ENCODE results near the gene MOCS3. TPM values are rescaled to one million over a fixed set of nuclear protein-coding genes. Genes with fewer than 3 reads are reported as not detected.

MOCS3 gene
- polyA plus RNA-seq, 1 donor = 4.7 TPM

DNA sequence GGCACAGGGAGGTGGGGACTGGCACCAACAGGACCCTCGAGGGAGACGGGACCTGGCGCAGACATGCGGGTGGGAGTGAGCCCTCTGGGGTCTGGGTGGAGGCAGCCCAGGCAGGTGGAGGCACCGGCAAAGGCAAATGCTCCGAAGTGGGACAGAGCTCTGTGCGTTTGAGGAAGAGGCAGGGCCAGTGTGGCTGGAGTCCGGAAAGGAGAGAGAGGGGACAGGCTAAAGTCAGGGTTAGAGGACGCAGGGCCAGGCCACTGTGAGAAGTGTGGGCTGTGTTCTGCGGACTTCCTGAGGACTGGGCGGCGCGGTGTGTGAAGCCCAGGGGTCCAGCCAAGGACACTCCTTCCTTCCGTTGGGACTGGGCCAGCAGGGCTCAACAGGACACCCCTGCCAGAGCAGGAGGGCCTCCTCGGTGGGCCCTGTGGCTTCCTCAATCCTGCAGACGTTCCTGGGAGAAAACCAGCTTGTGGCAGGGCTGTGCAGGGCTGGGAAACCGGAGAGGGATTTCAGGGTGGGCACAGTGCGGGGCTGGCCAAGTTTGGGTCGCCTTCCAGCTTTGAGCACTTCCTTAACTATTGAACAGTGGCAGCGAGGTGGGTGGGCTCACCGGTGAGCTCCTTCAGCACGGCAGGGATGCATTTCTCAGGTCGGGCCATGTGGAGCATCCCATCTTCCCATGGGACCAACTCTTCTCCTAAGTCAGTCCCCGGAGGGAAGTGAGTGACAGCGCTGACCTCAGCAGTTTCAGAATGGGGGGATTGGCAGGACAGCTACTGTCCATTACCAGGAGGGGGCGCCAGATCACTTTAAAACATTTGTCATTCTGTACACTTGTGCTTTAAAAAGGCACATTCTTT lies 22.5 kb downstream of the MOCS3 start:
- peak; percentile 65 for DNase-seq

DNA sequence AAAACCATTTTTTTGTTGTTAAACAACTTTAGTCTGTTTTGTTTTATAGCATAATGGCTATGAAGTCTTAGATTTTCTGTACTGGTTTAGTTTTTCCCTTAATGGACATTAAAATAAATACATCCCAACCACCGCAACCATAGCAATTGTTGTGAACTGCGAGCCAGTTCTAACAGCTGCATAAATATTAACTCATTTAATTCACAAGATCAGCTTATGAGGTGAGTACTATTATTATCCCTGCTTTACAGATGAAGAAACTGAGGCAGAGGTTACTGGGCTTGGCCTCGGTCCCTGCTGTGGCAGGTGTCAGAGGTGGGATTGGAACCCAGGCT lies 23.1 kb downstream of the MOCS3 start:
- no peak for DNase-seq

- DNase-seq = no peak
Measured at GRCh38 chr20:50982363-50982762, 23.7 kb downstream of the MOCS3 start.

DNA sequence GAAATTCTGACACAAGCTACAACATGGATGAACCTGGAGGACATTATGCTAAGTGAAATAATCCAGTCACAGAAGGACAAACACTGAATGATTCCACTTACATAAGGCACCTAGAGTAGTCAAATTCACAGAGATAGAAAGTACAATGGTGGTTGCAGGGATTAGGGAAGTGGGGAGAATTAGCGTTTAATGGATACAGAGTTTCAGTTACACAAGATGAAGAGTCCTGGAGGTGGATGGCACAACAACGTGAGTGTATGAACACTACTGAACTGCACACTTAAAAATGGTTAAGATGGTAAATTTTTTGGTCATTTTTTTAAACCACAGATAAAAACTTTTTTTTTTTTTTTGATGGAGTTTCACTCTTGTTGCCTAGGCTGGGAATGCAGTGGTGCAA lies 24.7 kb downstream of the MOCS3 start:
- no peak for DNase-seq

GRCh38 chr20:50987493-50988210 lies 29.0 kb downstream of the MOCS3 start:
- DNase-seq = peak; percentile 88

- DNase-seq = no peak
Measured at GRCh38 chr20:50991076-50991475, 32.5 kb downstream of the MOCS3 start.

DNA sequence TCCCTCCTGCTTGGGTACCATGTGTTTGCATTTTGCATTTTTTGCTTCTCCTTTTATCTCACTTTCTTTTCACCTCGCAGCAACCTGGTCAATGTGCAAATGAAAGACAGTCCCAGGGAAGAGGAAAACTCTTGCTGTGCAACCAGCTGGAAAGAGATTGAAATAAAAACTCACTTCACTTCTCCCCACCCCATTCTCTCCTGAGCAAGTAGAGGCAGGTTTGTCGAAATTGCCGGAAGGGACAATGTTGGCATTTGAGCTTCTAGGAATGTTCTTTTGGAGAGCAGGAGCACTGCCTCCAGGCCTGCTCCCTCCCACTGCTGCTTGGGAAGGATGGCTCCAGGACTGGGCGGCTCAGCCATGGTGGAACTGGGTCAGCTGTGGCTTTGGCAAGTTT lies 33.7 kb downstream of the MOCS3 start:
- DNase-seq = no peak

- no peak for DNase-seq
Measured at GRCh38 chr20:50992733-50993457, 34.3 kb downstream of the MOCS3 start.

- no peak for DNase-seq
Measured at GRCh38 chr20:50993876-50994275, 35.3 kb downstream of the MOCS3 start.

- no peak for DNase-seq
Measured at GRCh38 chr20:50995506-50995905, 36.9 kb downstream of the MOCS3 start.

GRCh38 chr20:50996901-50997865 lies 38.6 kb downstream of the MOCS3 start:
- DNase-seq = no peak

GRCh38 chr20:50999355-50999754 lies 40.7 kb downstream of the MOCS3 start:
- DNase-seq = no peak

DNA sequence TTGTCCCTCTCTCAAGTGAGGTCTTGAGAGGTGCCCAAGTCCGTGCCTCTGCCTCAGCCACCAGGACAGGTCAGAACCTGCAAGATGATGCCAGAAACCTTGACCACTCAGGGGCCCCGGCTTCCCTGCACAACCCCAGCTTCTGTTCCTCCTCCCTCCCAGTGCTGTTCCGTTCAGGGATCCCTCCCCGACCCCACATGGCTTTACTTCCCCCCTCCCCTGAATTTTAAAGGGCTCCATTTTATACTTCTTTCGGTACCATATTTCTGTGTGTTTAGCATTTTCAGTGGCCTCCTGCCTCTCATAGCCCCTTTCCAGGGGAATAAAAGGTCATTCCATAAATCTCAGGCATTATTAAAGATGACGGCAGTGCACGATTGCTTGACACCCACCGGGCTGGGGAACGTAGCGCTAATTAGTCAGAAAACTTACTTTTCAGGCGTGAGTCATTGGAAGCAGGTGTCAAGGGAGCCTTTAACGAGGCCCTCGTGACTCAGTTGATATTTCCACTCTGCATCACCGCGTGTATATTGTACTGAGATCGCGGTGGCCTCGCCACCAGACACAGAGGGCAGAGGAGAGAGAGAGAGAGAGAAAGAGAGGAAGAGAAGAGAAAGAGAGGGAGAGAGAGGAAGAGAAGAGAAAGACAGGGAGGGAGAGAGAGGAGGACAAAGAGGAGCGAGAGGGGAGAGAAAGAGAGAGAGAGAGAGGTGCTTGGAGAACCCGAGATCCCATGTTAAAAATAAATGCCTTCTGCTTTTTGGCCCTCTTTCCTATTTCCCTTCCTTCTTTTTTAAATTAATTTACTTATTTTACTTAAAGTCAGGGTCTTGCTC lies 43.0 kb downstream of the MOCS3 start:
- no peak for DNase-seq

DNA sequence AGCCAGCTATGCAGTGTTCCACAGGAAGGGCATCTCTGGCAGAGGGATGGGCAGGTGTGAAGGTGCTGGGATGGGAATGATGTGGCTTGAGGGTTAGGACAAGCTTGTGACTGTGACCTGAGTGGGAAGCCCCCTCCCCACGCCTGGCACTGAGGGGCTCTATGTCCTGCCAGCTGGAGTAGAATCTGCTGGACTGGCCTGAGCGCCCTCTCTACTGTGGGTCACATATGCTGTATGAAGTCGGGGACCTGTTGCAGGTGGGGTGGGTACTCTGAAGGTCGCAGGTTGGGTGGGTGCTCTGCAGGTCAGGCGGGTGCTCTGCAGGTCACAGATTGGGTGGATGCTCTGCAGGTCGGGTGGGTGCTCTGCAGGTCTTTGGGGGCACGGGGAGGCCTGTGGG lies 44.0 kb downstream of the MOCS3 start:
- no peak for DNase-seq

GRCh38 chr20:51003753-51004152 lies 45.1 kb downstream of the MOCS3 start:
- peak; percentile 46 for DNase-seq

- no peak for DNase-seq
Measured at GRCh38 chr20:51004305-51004727, 45.7 kb downstream of the MOCS3 start.

DNA sequence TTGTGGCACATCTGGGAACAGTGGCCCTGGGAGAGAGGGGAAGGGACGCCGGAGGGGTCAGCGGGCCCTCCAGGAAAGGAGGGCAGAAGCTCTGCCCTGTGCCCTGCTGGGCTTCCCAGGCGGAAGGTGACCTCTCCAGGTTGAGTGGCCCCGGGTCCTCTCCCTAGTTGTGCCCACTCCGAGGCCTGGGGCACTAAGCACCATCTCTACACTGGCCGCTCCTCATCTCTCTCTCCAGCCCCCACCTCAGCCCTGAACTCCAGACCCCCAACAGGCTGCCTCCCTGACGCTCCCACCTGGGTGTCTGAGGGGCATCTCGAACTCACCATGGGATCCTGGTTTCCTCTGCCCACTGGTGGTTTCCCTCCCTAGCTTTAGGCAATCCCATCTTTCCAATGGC lies 46.2 kb downstream of the MOCS3 start:
- no peak for DNase-seq

- DNase-seq = no peak
Measured at GRCh38 chr20:51005214-51005613, 46.6 kb downstream of the MOCS3 start.

DNA sequence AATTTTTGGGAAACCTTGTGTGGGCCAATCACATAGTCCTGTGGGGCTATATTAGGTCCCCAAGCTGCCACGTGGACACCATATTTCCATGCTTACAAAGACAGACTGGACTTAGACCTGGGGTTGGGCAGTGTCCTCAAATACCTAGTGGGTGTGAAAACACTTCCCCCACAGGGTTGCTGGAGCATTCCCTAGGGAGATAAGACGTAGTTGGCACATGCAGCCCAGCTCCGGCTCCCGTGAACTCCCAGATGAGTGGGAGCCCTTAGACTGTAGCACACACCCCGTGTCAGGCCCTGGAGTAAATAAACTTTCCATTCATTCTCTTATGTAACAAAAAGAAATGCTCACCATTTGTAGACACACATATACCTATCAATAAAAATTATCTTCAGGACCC lies 50.1 kb downstream of the MOCS3 start:
- no peak for DNase-seq

DNA sequence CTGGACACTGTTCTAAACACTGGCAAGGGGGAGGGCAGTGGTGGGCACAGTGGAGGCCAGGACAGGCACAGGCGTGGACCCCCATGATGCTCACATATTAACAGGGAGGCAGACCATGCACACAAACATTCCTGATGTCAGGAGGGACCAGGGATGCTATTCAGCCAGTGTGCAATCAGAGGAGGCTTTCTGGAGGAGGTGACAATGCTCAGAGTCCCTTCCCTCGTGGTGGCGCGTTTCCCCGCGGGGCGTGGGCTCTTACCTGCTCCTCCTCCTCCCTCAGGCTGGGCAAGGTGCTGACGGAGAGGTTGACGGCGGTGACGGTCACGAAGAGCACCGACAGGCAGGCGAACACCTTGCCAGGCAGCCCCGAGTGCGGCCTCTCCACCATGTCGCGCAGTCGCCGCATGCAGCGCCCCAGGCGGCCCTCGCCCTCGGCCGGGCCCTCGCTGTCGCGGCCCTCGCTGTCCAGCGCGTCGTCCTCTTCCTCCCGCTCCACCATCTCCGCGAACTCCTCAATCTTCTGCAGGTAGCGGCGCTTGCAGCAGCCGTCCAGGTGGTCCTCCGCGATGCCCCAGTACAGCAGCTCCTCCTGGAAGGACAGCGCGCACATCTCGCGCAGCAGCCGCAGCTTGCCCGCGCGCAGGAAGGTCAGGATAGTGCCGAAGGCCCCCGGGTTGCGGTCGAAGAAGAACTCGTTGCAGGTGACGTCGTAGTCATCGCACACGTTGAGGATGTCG lies 50.9 kb downstream of the MOCS3 start:
- no peak for DNase-seq

All from left kidney (tissue), 2 donors.